ENCODE results near the gene ANKRD52.
"Not testable (repeated sequence)": the region's sequence is repeated elsewhere in the genome, so short reads cannot be mapped to it uniquely, and the experiment has no call there.

Gene ANKRD52

DNA sequence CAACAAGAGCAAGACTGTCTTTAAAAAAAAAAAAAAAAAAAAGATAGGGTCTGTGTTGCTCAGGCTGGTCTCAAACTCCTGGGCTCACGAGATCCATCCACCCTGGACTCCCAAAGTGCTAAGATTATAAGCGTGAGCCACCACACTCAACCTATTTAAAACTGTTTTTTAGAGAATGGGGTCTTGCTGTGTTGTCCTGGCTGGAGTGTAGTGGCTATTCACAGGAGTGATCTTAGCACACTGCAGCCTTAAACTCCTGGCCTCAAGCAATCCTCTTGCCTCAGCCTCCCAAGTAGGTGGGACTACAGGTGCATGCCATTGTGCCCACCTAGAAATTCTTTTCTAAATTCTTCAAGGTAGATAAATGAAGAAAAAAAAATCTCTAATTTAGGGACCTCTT lies 16.1 kb upstream of the ANKRD52 start:
- no peak overlapping the region for H3K4me3 ChIP-seq (ENCODE audit: low read depth, low read length)
- TF ChIP-seq, protein P1, sequence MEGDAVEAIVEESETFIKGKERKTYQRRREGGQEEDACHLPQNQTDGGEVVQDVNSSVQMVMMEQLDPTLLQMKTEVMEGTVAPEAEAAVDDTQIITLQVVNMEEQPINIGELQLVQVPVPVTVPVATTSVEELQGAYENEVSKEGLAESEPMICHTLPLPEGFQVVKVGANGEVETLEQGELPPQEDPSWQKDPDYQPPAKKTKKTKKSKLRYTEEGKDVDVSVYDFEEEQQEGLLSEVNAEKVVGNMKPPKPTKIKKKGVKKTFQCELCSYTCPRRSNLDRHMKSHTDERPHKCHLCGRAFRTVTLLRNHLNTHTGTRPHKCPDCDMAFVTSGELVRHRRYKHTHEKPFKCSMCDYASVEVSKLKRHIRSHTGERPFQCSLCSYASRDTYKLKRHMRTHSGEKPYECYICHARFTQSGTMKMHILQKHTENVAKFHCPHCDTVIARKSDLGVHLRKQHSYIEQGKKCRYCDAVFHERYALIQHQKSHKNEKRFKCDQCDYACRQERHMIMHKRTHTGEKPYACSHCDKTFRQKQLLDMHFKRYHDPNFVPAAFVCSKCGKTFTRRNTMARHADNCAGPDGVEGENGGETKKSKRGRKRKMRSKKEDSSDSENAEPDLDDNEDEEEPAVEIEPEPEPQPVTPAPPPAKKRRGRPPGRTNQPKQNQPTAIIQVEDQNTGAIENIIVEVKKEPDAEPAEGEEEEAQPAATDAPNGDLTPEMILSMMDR (IDR thresholded peaks at IDR 0.05; ENCODE audit: low read depth, low read length, missing control alignments), result no peak
- DNase-seq (ENCODE audit: low read depth), result no peak

DNA sequence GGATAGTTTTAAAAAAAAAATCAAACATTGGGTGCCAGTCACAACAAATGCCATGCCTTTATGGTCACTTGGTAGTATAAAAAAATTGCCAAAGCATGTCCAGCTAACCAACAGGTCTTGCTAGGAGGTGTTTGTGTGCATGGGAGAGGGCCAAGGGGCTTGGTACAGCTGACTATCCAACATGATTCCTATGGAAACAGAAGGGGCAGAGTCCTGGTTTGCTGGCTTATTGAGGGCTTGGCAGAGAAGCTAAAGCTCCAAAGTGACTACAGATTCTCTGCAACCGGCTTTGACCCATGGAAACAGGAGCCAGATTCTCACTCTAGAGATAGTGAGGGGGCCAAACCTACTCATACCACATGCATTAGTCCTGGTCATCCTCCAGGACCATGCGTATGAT lies 14.3 kb upstream of the ANKRD52 start:
- DNase-seq (ENCODE audit: low read depth); H3K4me3 ChIP-seq (ENCODE audit: low read depth, low read length): not testable (repeated sequence)

DNA sequence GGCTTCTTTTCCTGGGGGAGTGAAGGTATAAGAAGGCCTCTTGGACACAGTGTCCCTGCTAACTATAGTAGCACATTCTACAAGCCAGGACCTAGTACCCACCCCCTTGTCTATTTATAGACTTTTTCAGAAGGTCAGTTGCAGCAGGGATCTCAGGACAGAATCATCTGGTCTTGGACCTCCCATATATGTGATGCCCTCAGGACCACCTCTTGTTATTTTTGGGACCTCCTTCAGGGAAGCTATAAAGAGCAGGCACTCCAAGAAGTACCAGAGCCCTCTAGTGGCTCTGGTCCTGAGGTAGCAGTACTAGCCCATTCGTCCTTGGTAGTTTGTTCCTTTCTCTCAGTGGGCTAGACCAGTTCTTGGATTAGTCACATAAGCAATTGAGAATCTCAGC lies 12.8 kb upstream of the ANKRD52 start:
- no peak overlapping the region for H3K4me3 ChIP-seq (ENCODE audit: low read depth, low read length)
- TF ChIP-seq, protein P1 (IDR thresholded peaks at IDR 0.05; ENCODE audit: low read depth, low read length, missing control alignments), result peak; percentile 50
- no peak for DNase-seq (ENCODE audit: low read depth)

DNA sequence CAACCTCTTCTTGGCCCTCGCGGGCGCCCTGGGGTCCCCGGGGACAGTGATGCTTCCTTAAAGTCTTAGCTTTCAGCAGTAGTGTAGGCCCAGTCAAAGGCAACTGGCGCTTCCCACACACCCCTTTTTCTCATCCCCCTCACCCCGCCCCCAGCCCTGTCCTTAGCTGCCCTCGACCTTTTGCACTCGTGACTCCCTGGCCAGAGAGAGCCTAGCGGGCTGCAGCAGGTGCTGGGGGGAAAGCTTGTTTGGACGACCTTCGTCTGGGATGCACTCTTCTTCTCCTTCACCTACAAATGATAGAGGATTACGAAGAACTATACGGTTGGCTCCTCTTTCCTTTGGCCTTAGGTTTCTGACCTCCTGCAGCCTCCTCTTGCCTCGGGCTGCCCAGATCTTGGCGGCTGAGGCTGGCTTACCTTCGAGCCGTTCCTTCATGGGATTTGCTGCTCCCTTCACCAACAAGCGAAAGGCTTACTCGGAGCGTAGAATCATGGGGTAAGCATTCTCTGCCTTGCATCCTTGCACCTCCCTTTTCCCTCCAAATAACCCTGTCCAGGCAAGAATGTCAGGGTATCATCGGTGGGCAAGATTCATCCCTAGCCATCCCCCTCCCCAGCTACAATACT lies 9.4 kb upstream of the ANKRD52 start:
- DNase-seq (ENCODE audit: low read depth), result no peak
- TF ChIP-seq, protein P1 (IDR thresholded peaks at IDR 0.05; ENCODE audit: low read depth, low read length, missing control alignments), result no peak
- H3K4me3 ChIP-seq (ENCODE audit: low read depth, low read length), result peak overlapping the region; percentile 66

DNA sequence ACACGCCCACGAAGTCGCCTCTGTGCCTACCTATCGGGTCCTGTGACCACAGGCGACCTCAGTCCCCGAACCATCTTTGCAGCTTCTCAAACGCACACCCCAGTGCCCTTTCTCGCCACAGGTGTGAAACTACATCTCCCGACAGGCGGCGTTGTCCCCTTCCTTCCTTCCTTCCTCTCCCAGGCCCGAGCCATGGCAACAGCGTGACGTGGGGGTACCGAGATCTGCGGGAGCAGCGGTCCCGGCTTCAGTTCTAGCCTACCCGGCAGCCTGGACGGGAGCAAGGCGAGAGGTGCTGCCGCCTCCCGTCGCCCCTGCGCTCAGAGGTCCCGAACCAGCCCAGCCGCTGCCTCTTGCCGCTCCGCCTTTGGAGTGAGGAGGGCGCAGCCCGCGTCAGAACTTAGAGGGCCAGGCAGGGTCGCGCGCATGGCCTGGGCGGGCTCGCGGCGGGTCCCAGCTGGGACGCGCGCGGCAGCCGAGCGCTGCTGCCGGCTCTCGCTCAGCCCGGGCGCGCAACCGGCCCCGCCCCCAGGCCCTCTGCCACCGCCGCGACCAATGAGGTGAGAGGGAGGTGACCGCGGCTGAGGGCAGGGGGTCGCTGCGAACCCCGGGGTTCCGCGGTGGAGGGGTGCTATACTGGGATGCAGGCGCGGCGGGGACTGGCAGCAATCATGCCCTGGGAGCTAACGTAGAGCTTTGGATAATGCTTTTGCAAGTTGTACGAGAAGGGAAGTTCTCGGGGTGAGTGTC lies 8.7 kb upstream of the ANKRD52 start, which contains the start of gene COQ10A:
Gene COQ10A, plus strand, starts transcription at position 250 of the 750 bp plus-strand sequence. Its CDS starts 177 bp downstream, at position 427.
- peak within 1 kb of the TSS; percentile 66 for H3K4me3 ChIP-seq (ENCODE audit: low read depth, low read length)
- TF ChIP-seq, protein P1 (IDR thresholded peaks at IDR 0.05; ENCODE audit: low read depth, low read length, missing control alignments), result peak; percentile 50
- DNase-seq (ENCODE audit: low read depth), result peak; percentile 53

DNA sequence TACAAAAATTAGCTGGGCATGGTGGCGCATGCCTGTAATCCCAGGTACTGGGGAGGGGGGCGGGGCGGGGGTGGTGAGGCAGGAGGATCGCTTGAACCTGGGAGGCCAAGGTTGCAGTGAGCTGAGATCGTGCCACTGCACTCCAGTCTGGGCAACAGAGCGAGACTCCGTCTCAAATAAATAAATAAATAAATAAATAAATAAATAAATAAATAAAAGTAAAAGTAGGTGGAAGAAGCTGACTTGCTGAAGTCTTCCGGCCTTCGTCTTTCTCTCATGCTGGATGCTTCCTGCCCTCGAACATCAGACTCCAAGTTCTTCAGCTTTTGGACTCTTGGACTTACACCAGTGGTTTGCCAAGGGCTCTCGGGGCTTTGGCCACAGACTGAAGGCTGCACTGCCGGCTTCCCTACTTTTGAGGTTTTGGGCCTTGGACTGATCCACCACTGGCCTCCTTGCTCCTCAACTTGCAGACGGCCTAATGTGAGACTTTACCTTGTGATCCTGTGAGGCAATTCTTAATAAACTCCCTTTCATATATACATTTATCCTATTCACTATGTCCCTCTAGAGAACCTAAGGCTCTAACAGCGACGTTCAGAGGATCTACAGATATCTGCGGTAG lies 8.0 kb upstream of the ANKRD52 start:
- DNase-seq (ENCODE audit: low read depth), result not testable (repeated sequence)
- peak overlapping the region; percentile 66 for H3K4me3 ChIP-seq (ENCODE audit: low read depth, low read length)

DNA sequence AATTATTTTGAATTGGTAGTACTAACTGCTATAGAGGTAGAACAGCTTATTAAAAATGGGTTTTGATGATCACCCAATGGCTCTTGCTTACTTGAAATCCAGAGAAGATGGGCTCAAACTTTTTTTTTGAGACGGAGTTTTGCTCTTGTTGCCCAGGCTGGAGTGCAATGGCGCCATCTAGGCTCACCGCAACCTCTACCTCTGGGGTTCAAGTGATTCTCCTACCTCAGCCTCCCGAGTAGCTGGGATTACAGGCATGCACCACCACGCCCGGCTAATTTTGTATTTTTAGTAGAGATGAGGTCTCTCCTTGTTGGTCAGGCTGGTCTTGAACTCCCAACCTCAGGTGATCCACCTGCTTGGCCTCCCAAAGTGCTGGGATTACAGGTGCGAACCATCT lies 4.8 kb upstream of the ANKRD52 start:
- DNase-seq (ENCODE audit: low read depth); H3K4me3 ChIP-seq (ENCODE audit: low read depth, low read length): not testable (repeated sequence)
- TF ChIP-seq, protein P1 (IDR thresholded peaks at IDR 0.05; ENCODE audit: low read depth, low read length, missing control alignments), result peak; percentile 8

All from GM12864 (cell line).